HG03354 (cell line): ENCODE results near the gene PDLIM7.
"Not testable (repeated sequence)": the region's sequence is repeated elsewhere in the genome, so short reads cannot be mapped to it uniquely, and the experiment has no call there.

Experiments used
- ATAC-seq: cut with Tn5 transposase; IDR thresholded peaks from one replicate; pipeline ENCODE4 v1.9.1; 2021; ENCODE audit warnings: mild to moderate bottlenecking; ENCODE audit not compliant: unreplicated experiment, poor library complexity, severe bottlenecking

Gene PDLIM7

GRCh38 chr5:177497292-177498012, at the start of gene PDLIM7:
Gene PDLIM7 (minus strand): TSS chr5:177497604. CDS start chr5:177496512, 1,092 bp downstream.
- peak; percentile 78 for ATAC-seq

- no peak for ATAC-seq
Measured at GRCh38 chr5:177546258-177546741, 48.9 kb upstream of the PDLIM7 start.

- ATAC-seq, result no peak
Measured at GRCh38 chr5:177545487-177546257, 48.3 kb upstream of the PDLIM7 start.

GRCh38 chr5:177542816-177543465, 45.5 kb upstream of the PDLIM7 start:
- ATAC-seq, result no peak

- no peak for ATAC-seq
Measured at GRCh38 chr5:177540438-177540837, 43.0 kb upstream of the PDLIM7 start.

GRCh38 chr5:177539411-177539810, 42.0 kb upstream of the PDLIM7 start:
- no peak for ATAC-seq

- ATAC-seq, result no peak
Measured at GRCh38 chr5:177538876-177539275, 41.5 kb upstream of the PDLIM7 start.

GRCh38 chr5:177537389-177538361, 40.3 kb upstream of the PDLIM7 start:
- no peak for ATAC-seq

- no peak for ATAC-seq
Measured at GRCh38 chr5:177536386-177536785, 39.0 kb upstream of the PDLIM7 start.

- ATAC-seq, result no peak
Measured at GRCh38 chr5:177535125-177535524, 37.7 kb upstream of the PDLIM7 start.

GRCh38 chr5:177534433-177534832, 37.0 kb upstream of the PDLIM7 start:
- not testable (repeated sequence) for ATAC-seq

- no peak for ATAC-seq
Measured at GRCh38 chr5:177531209-177531940, 34.0 kb upstream of the PDLIM7 start.

GRCh38 chr5:177530638-177531037, 33.2 kb upstream of the PDLIM7 start:
- ATAC-seq, result no peak

- ATAC-seq, result no peak
Measured at GRCh38 chr5:177529247-177530203, 32.1 kb upstream of the PDLIM7 start.

- no peak for ATAC-seq
Measured at GRCh38 chr5:177528631-177529030, 31.2 kb upstream of the PDLIM7 start.

- ATAC-seq, result no peak
Measured at GRCh38 chr5:177527595-177527994, 30.2 kb upstream of the PDLIM7 start.

GRCh38 chr5:177526791-177527190, 29.4 kb upstream of the PDLIM7 start:
- no peak for ATAC-seq

- ATAC-seq, result no peak
Measured at GRCh38 chr5:177526191-177526590, 28.8 kb upstream of the PDLIM7 start.
